ENCODE measurements around the gene GARIN1A.
"Not testable (repeated sequence)": the region's sequence is repeated elsewhere in the genome, so short reads cannot be mapped to it uniquely, and the experiment has no call there.

GARIN1A gene

DNA sequence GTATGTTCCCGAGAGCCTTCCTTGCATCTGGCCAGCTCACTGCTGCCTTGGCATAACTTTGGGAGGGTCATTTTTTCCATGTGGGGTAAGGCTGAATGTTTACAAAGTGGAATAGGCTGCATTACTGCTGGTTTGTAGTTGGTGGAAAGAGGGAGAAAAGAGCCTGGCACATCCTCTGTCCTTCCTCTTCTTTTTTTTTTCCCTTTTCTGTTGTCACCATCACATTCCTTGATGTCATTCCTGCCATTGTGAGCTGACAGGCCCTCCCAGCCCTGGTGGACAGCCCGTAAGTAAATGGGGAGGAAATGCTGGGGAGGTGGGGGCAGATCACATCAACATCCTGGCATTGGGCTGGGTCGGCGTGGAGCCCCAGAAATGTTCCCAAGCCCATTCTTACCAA lies at the start of gene GARIN1A:
GARIN1A (plus strand) TSS at position 301 of the 400 bp plus-strand sequence. CDS start 106 bp downstream, outside the sequence.
- TF ChIP-seq EZH2 (optimal IDR thresholded peaks at IDR 0.05; ENCODE audit: low read depth, low read length) (no peak), EZH2phosphoT487 (IDR thresholded peaks at IDR 0.05; ENCODE audit: low read length) (no peak)
- TF ChIP-seq, protein P1, sequence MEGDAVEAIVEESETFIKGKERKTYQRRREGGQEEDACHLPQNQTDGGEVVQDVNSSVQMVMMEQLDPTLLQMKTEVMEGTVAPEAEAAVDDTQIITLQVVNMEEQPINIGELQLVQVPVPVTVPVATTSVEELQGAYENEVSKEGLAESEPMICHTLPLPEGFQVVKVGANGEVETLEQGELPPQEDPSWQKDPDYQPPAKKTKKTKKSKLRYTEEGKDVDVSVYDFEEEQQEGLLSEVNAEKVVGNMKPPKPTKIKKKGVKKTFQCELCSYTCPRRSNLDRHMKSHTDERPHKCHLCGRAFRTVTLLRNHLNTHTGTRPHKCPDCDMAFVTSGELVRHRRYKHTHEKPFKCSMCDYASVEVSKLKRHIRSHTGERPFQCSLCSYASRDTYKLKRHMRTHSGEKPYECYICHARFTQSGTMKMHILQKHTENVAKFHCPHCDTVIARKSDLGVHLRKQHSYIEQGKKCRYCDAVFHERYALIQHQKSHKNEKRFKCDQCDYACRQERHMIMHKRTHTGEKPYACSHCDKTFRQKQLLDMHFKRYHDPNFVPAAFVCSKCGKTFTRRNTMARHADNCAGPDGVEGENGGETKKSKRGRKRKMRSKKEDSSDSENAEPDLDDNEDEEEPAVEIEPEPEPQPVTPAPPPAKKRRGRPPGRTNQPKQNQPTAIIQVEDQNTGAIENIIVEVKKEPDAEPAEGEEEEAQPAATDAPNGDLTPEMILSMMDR (IDR thresholded peaks at IDR 0.05; ENCODE audit: low read length): no peak
- Histone ChIP-seq H3K79me2 (ENCODE audit: low read length) (no peaks in the 10 kb centered on the region), H3K4me2 (ENCODE audit: low read depth, low read length) (no peak within 1 kb of the TSS), H3K36me3 (replicated peaks; ENCODE audit: insufficient read depth, low read length) (no peaks in the 10 kb centered on the region), H3F3A (ENCODE audit: insufficient read depth, low read length) (no peaks in the 10 kb centered on the region), H3K9me3 (replicated peaks; ENCODE audit: insufficient read depth, low read length) (no peaks in the 10 kb centered on the region), H3K27ac (ENCODE audit: low read length) (no peak within 1 kb of the TSS), H3K27me3 (replicated peaks; ENCODE audit: insufficient read depth, low read length) (no peaks in the 10 kb centered on the region), H4K20me1 (ENCODE audit: insufficient read depth, low read length) (no peaks in the 10 kb centered on the region), H3K9me2 (replicated peaks; ENCODE audit: insufficient read depth, low read length) (no peaks in the 10 kb centered on the region), H3K9ac (ENCODE audit: low read length) (no peak within 1 kb of the TSS), H3K4me3 (ENCODE audit: low read length) (no peak within 1 kb of the TSS), H2AFZ (ENCODE audit: low read length) (no peak within 1 kb of the TSS), H3K4me1 (ENCODE audit: low read length) (no peaks in the 10 kb centered on the region)
- DNase-seq: no peak

DNA sequence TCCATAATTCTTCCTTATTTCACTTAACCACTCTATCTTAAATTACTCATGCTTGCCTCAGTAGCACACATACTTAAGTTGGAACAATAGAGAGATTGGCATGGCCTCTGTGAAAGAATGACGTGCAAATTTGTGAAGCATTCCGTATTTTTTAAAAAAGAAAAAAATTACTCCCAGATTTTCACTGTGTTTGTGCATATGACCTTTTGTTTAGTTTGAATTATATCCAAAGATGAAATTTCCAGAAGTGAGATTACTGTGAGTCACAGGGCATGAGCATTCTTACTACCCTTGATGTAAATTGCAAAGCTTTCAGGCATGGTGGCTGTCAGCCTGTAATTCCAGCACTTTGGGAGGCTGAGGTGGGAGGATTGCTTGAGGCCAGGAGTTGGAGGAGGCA lies 45.0 kb upstream of the GARIN1A start:
- not testable (repeated sequence) for H3K27me3 ChIP-seq (replicated peaks; ENCODE audit: insufficient read depth, low read length); H3K36me3 ChIP-seq (replicated peaks; ENCODE audit: insufficient read depth, low read length); H3K9me3 ChIP-seq (replicated peaks; ENCODE audit: insufficient read depth, low read length); H2AFZ ChIP-seq (ENCODE audit: low read length); DNase-seq; H3K27ac ChIP-seq (ENCODE audit: low read length); H3K4me3 ChIP-seq (ENCODE audit: low read length); H3K9ac ChIP-seq (ENCODE audit: low read length); H3K4me1 ChIP-seq (ENCODE audit: low read length); H3K4me2 ChIP-seq (ENCODE audit: low read depth, low read length); H3K9me2 ChIP-seq (replicated peaks; ENCODE audit: insufficient read depth, low read length); H3K79me2 ChIP-seq (ENCODE audit: low read length); H4K20me1 ChIP-seq (ENCODE audit: insufficient read depth, low read length); H3F3A ChIP-seq (ENCODE audit: insufficient read depth, low read length)

DNA sequence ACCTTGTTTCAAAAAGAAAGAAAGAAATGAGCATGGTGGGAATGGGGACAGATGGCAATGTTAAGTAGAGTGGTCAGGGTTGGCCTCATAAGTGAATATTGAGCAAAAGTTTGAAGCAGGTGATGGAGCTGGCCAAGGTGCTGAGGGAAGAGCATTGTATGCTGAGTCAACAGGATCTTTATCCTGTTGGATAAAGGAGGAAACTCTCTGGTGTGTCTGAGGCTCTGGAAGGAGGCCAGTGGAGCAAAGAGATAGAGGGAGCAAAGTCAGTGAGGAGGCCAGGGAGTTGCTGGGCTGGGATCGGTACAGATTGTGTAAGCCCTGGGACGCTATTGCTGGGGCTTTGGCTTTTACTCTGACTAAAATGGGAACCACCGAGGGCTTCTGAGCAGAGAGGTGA lies 38.2 kb upstream of the GARIN1A start:
- H3K9me3 ChIP-seq (replicated peaks; ENCODE audit: insufficient read depth, low read length); H3F3A ChIP-seq (ENCODE audit: insufficient read depth, low read length); H3K27me3 ChIP-seq (replicated peaks; ENCODE audit: insufficient read depth, low read length); H2AFZ ChIP-seq (ENCODE audit: low read length); H3K27ac ChIP-seq (ENCODE audit: low read length); H3K4me2 ChIP-seq (ENCODE audit: low read depth, low read length); DNase-seq; H4K20me1 ChIP-seq (ENCODE audit: insufficient read depth, low read length); H3K4me1 ChIP-seq (ENCODE audit: low read length); H3K9me2 ChIP-seq (replicated peaks; ENCODE audit: insufficient read depth, low read length); H3K4me3 ChIP-seq (ENCODE audit: low read length); H3K79me2 ChIP-seq (ENCODE audit: low read length); H3K9ac ChIP-seq (ENCODE audit: low read length); H3K36me3 ChIP-seq (replicated peaks; ENCODE audit: insufficient read depth, low read length): not testable (repeated sequence)

- H3F3A ChIP-seq (ENCODE audit: insufficient read depth, low read length); H3K4me3 ChIP-seq (ENCODE audit: low read length); H4K20me1 ChIP-seq (ENCODE audit: insufficient read depth, low read length); H3K9me3 ChIP-seq (replicated peaks; ENCODE audit: insufficient read depth, low read length); H3K36me3 ChIP-seq (replicated peaks; ENCODE audit: insufficient read depth, low read length); H3K4me2 ChIP-seq (ENCODE audit: low read depth, low read length); H3K27me3 ChIP-seq (replicated peaks; ENCODE audit: insufficient read depth, low read length); H3K9ac ChIP-seq (ENCODE audit: low read length); H2AFZ ChIP-seq (ENCODE audit: low read length); H3K27ac ChIP-seq (ENCODE audit: low read length); H3K4me1 ChIP-seq (ENCODE audit: low read length); DNase-seq; H3K9me2 ChIP-seq (replicated peaks; ENCODE audit: insufficient read depth, low read length); H3K79me2 ChIP-seq (ENCODE audit: low read length): not testable (repeated sequence)
Measured at GRCh38 chr7:128645206-128645605, 26.9 kb upstream of the GARIN1A start.

DNA sequence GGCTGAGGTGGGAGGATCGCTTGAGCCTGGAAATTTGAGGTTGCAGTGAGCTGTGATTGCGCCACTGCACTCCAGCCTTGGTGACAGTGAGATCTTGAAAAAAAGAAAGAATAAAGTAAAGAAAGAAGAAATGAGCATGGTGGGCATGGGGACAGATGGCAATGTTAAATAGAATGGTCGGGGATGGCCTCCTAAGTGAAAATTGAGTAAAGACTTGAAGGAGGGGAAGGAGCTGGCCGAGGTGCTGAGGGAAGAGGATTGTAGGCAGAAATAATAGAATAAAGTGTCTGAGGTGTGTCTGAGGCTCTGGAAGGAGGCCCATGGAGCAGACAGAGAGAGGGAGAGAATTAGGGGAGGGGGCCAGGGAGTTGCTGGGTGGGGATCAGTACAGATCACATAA lies 26.2 kb upstream of the GARIN1A start:
- not testable (repeated sequence) for H3K9me3 ChIP-seq (replicated peaks; ENCODE audit: insufficient read depth, low read length); H3K4me1 ChIP-seq (ENCODE audit: low read length); H2AFZ ChIP-seq (ENCODE audit: low read length); H3F3A ChIP-seq (ENCODE audit: insufficient read depth, low read length); H3K36me3 ChIP-seq (replicated peaks; ENCODE audit: insufficient read depth, low read length); H3K27ac ChIP-seq (ENCODE audit: low read length); H3K4me2 ChIP-seq (ENCODE audit: low read depth, low read length); H3K27me3 ChIP-seq (replicated peaks; ENCODE audit: insufficient read depth, low read length); H3K4me3 ChIP-seq (ENCODE audit: low read length); H3K79me2 ChIP-seq (ENCODE audit: low read length); DNase-seq; H3K9ac ChIP-seq (ENCODE audit: low read length); H3K9me2 ChIP-seq (replicated peaks; ENCODE audit: insufficient read depth, low read length); H4K20me1 ChIP-seq (ENCODE audit: insufficient read depth, low read length)

DNA sequence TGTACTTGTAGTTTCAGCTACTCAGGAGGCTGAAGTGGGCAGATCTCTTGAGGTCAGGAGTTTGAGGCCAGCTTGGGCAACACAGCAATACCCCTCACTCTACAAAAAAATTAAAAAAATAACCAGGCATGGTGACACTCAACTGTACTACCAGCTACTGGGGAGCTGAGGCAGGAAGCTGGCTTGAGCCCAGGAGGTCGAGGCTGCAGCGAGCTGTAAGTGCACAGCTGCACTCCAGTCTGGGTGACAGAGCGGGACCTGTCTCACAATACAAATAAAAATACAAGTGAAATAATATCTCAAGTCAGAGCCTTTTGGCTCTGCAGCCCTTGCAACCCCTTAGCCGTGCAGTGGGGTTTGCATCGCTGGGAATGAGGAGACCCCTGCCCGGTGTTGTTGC lies 25.2 kb upstream of the GARIN1A start:
- H3K4me2 ChIP-seq (ENCODE audit: low read depth, low read length); H3K9me2 ChIP-seq (replicated peaks; ENCODE audit: insufficient read depth, low read length); H4K20me1 ChIP-seq (ENCODE audit: insufficient read depth, low read length); H3K4me1 ChIP-seq (ENCODE audit: low read length); H3K9ac ChIP-seq (ENCODE audit: low read length); H3K36me3 ChIP-seq (replicated peaks; ENCODE audit: insufficient read depth, low read length); H3K79me2 ChIP-seq (ENCODE audit: low read length); H3K27me3 ChIP-seq (replicated peaks; ENCODE audit: insufficient read depth, low read length); H3F3A ChIP-seq (ENCODE audit: insufficient read depth, low read length); H3K4me3 ChIP-seq (ENCODE audit: low read length); H3K9me3 ChIP-seq (replicated peaks; ENCODE audit: insufficient read depth, low read length); H3K27ac ChIP-seq (ENCODE audit: low read length); DNase-seq; H2AFZ ChIP-seq (ENCODE audit: low read length): not testable (repeated sequence)

DNA sequence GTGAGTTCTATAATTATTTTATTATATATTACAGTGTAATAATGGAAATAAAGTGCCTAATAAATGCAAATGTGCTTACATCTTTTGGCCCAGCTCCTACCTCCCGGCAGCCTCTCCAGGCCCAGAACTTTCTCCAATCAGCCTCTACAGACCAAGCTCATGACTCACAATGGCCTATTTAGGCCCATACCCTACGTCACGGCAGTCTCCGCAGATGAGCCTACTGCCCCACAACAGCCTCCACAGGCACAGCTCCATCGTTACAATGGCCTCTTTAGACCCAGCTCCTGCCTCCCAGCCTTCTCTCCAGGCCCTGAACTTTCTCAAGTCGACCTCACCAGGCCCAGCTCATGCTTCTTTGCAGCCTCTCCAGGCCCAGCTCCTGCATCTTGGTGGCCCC lies 21.0 kb upstream of the GARIN1A start:
- H3K27ac ChIP-seq (ENCODE audit: low read length); H3K27me3 ChIP-seq (replicated peaks; ENCODE audit: insufficient read depth, low read length); H3K9ac ChIP-seq (ENCODE audit: low read length); H3F3A ChIP-seq (ENCODE audit: insufficient read depth, low read length); H3K9me3 ChIP-seq (replicated peaks; ENCODE audit: insufficient read depth, low read length); H3K4me2 ChIP-seq (ENCODE audit: low read depth, low read length); H4K20me1 ChIP-seq (ENCODE audit: insufficient read depth, low read length); H3K4me3 ChIP-seq (ENCODE audit: low read length); H2AFZ ChIP-seq (ENCODE audit: low read length); H3K79me2 ChIP-seq (ENCODE audit: low read length); H3K9me2 ChIP-seq (replicated peaks; ENCODE audit: insufficient read depth, low read length); H3K36me3 ChIP-seq (replicated peaks; ENCODE audit: insufficient read depth, low read length); H3K4me1 ChIP-seq (ENCODE audit: low read length); DNase-seq: not testable (repeated sequence)
